Nephron progenitor cell (in vitro differentiated cells): Measurements from ENCODE around the gene GGNBP2.

ENCODE experiments used
- DNase-seq: peaks from one replicate; pipeline ENCODE4 v3.0.0; 2021
- H3K27ac Mint-ChIP-seq: 2 replicates; pipeline ENCODE4 v1.8.0; 2021; ENCODE audit warnings: mild to moderate bottlenecking, moderate library complexity, mixed read lengths
- H3K27me3 Mint-ChIP-seq: 2 replicates; pipeline ENCODE4 v1.8.0; 2021; ENCODE audit warnings: mild to moderate bottlenecking, low read depth, mixed read lengths; ENCODE audit not compliant: poor library complexity
- H3K36me3 Mint-ChIP-seq: 2 replicates; pipeline ENCODE4 v1.8.0; 2021; ENCODE audit warnings: low read depth, mixed read lengths
- H3K4me1 Mint-ChIP-seq: 2 replicates; pipeline ENCODE4 v1.8.0; 2021; ENCODE audit warnings: mixed read lengths
- H3K4me3 Mint-ChIP-seq: 2 replicates; pipeline ENCODE4 v1.8.0; 2021; ENCODE audit warnings: mild to moderate bottlenecking, moderate library complexity, mixed read lengths
- H3K9me3 Mint-ChIP-seq: 2 replicates; pipeline ENCODE4 v1.8.0; 2021; ENCODE audit warnings: mild to moderate bottlenecking, moderate library complexity, mixed read lengths
- CTCF ChIP-seq: fragments of 200-600 bp; sonication (generic); IDR thresholded peaks from 2 replicates; pipeline ENCODE4 v1.5.0; 2021; ENCODE audit warnings: antibody characterized with exemption

Gene GGNBP2

DNA sequence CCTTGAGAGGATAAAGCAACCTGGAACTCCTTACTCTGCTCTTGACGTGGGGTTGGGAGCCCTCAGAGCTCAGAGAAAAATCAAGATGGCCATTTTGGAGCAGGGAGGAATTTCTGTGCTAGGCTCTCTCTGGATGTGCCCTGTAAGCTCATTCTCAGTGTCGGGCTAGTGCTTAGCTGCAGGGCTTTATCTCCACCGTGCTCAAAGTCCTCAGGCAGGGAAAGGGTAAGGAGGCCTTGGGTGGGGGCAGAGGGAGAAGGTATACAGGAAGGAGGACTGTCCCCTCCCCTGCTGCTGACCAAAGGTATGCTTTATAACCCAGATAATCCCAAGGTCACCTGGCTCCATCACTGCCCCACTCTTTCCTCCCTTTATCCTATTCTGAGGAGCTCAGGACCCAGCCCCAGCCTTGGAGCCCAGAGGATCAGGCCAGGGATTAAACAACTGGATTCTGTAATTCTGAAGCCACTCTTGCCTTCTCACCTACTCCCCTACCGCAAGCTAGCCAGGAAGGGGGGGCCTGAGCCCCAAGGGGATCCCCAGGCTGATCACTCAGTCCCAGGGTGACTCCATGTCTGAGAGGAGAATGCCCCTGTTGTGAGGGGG, 48.1 kb downstream of the GGNBP2 start:
- no peaks in the 10 kb centered on the region for H3K9me3 Mint-ChIP-seq
- no peaks in the 10 kb centered on the region for H3K27me3 Mint-ChIP-seq
- peaks cover 43% of the 10 kb centered on the region for H3K4me1 Mint-ChIP-seq
- no peak for TF ChIP-seq CTCF
- peak overlapping the region; percentile 84 for H3K4me3 Mint-ChIP-seq
- no peak overlapping the region for H3K27ac Mint-ChIP-seq
- no peak for DNase-seq
- peaks cover 15% of the 10 kb centered on the region for H3K36me3 Mint-ChIP-seq

GRCh38 chr17:36593656-36594316, 49.1 kb downstream of the GGNBP2 start:
- TF ChIP-seq CTCF, result no peak
- no peak for DNase-seq
- H3K9me3 Mint-ChIP-seq, result no peaks in the 10 kb centered on the region
- H3K4me3 Mint-ChIP-seq, result peak overlapping the region; percentile 84
- no peaks in the 10 kb centered on the region for H3K27me3 Mint-ChIP-seq
- peaks cover 43% of the 10 kb centered on the region for H3K4me1 Mint-ChIP-seq
- H3K36me3 Mint-ChIP-seq, result peaks cover 12% of the 10 kb centered on the region
- H3K27ac Mint-ChIP-seq, result no peak overlapping the region

GRCh38 chr17:36594626-36595401, 50.1 kb downstream of the GGNBP2 start:
- no peak for DNase-seq
- Mint-ChIP-seq H3K36me3 (peaks cover 4% of the 10 kb centered on the region), H3K27ac (peak overlapping the region; percentile 74), H3K9me3 (no peaks in the 10 kb centered on the region), H3K4me3 (peak overlapping the region; percentile 49), H3K27me3 (no peaks in the 10 kb centered on the region), H3K4me1 (peaks cover 43% of the 10 kb centered on the region)
- no peak for TF ChIP-seq CTCF

DNA sequence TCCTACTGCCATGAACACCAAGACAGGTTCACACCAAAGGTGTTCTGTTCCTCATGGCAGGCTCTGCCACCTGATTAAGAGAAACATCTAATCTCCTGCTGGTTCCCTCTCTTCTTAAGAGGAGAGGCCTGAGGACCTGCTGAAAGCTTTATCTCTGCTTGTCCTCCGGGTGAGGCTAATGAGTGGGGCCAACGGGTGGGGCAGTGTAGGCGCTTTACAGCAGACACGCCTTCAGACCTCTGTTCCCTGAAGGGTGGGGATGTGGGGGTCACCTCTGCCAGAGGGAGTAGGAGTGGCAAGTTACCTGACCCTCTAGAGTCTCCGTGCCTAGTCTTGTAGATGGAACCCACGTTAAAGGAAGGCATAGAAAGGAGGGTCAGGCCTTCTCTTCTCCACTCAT, 52.5 kb downstream of the GGNBP2 start:
- no peak for TF ChIP-seq CTCF
- Mint-ChIP-seq H3K27me3 (peaks cover 3% of the 10 kb centered on the region), H3K4me1 (peaks cover 45% of the 10 kb centered on the region), H3K9me3 (no peaks in the 10 kb centered on the region), H3K36me3 (peaks cover 4% of the 10 kb centered on the region), H3K27ac (no peak overlapping the region), H3K4me3 (no peak overlapping the region)
- no peak for DNase-seq

- no peak for TF ChIP-seq CTCF
- Mint-ChIP-seq H3K9me3 (no peaks in the 10 kb centered on the region), H3K4me3 (no peak overlapping the region), H3K4me1 (peaks cover 46% of the 10 kb centered on the region), H3K27ac (no peak overlapping the region), H3K36me3 (peaks cover 4% of the 10 kb centered on the region), H3K27me3 (peaks cover 3% of the 10 kb centered on the region)
- no peak for DNase-seq
Observed at GRCh38 chr17:36597866-36598777, 53.4 kb downstream of the GGNBP2 start.
